Measurements from ENCODE around the gene LAMB2. TPM values are rescaled to one million over a fixed set of nuclear protein-coding genes. Genes with fewer than 3 reads are reported as not detected.

LAMB2 gene
- total RNA-seq, 1 donor from 2014 or later: not detected

- CTCF ChIA-PET: interaction anchor here (0.6 to 2.4 kb wide), 4 partner anchors 8 to 1006 kb away, joined by 3 to 14 read pairs (median 5); no protein-coding TSS in a partner anchor
- H3K9me3 Mint-ChIP-seq: no peaks in the 10 kb centered on the region
- no peak for ATAC-seq (ENCODE audit: low read depth)
- H3K4me3 Mint-ChIP-seq: peak overlapping the region; percentile 44
- H3K36me3 Mint-ChIP-seq (ENCODE audit: low read depth): no peaks in the 10 kb centered on the region
- POLR2A ChIA-PET: interaction anchor here (1.3 to 1.7 kb wide), 3 partner anchors 52 to 78 kb away, joined by 4 to 6 read pairs (median 6); partner anchors contain the start of genes QRICH1 and USP19
- no peak for DNase-seq
- peaks cover 5% of the 10 kb centered on the region for H3K4me1 Mint-ChIP-seq
- intact Hi-C loops (cut with micrococcal nuclease): loop anchor here (1.0 to 5.0 kb wide), 4 partner anchors 77 to 277 kb away; partner anchors contain the start of genes C3orf62 and QRICH1
- TF ChIP-seq CTCF (IDR thresholded peaks at IDR 0.05): no peak
- H3K27ac Mint-ChIP-seq: no peak overlapping the region
- H3K27me3 Mint-ChIP-seq: peaks cover 2% of the 10 kb centered on the region
These were observed 39.1 kb upstream of the LAMB2 start for GRCh38 chr3:49171775-49172500.

- Mint-ChIP-seq H3K9me3 (no peaks in the 10 kb centered on the region), H3K36me3 (ENCODE audit: low read depth) (peaks cover 1% of the 10 kb centered on the region), H3K4me1 (peaks cover 12% of the 10 kb centered on the region), H3K27me3 (peaks cover 2% of the 10 kb centered on the region), H3K4me3 (peak within 1 kb of the TSS; percentile 87), H3K27ac (peak within 1 kb of the TSS; percentile 35)
- intact Hi-C loops (cut with micrococcal nuclease): loop anchor here (1.0 to 5.0 kb wide), 4 partner anchors 76 to 278 kb away; partner anchors contain the start of genes C3orf62 and QRICH1
- ATAC-seq (ENCODE audit: low read depth): peak; percentile 81
- DNase-seq: peak; percentile 76
- ChIA-PET CTCF (interaction anchor here (0.6 to 2.4 kb wide), 7 partner anchors 8 to 1007 kb away, joined by 3 to 14 read pairs (median 4); partner anchors contain the start of gene USP4), POLR2A (interaction anchor here (0.7 to 1.7 kb wide), 6 partner anchors 51 to 278 kb away, joined by 3 to 6 read pairs (median 5); partner anchors contain the start of genes QRICH1, USP19 and USP4)
- peak; percentile 79 for TF ChIP-seq CTCF (IDR thresholded peaks at IDR 0.05)
These were observed 38.4 kb upstream of the LAMB2 start, which contains the start of gene KLHDC8B for GRCh38 chr3:49171119-49171774. TSS of gene KLHDC8B (plus strand) at chr3:49171598. CDS start at chr3:49172770, 1,172 bp downstream.

DNA sequence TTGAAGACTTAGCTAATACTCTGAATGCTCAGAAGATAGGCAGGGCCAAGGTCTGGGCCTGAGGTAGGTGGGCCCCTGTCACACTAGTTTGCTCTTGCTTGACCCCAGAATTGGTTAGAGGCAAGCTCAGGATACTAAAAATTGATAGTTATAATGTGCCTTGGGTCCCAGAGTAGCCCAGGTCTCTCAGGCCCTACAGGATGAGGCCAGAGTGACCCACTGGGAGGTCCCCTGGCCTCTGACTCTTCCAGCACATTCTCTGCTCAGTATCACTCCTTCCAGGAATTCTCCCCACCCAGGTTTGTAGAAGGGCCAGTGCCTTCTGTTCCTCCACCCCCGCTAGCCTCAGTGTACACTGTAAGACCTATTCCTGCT is 37.9 kb upstream of the LAMB2 start:
- intact Hi-C loops (cut with micrococcal nuclease): loop anchor here (1.0 to 5.0 kb wide), 4 partner anchors 76 to 279 kb away; partner anchors contain the start of genes C3orf62 and QRICH1
- TF ChIP-seq CTCF (IDR thresholded peaks at IDR 0.05): no peak
- ChIA-PET POLR2A (interaction anchor here (0.7 to 1.7 kb wide), 6 partner anchors 50 to 278 kb away, joined by 3 to 6 read pairs (median 5); partner anchors contain the start of genes QRICH1, USP19 and USP4), CTCF (interaction anchor here (0.6 to 2.4 kb wide), 5 partner anchors 169 to 906 kb away, joined by 3 to 14 read pairs (median 4); partner anchors contain the start of gene USP4)
- H3K27me3 Mint-ChIP-seq: peaks cover 2% of the 10 kb centered on the region
- DNase-seq (no peak), ATAC-seq (ENCODE audit: low read depth) (no peak)
- no peak overlapping the region for H3K27ac Mint-ChIP-seq
- H3K9me3 Mint-ChIP-seq: no peaks in the 10 kb centered on the region
- peaks cover 3% of the 10 kb centered on the region for H3K36me3 Mint-ChIP-seq (ENCODE audit: low read depth)
- H3K4me1 Mint-ChIP-seq: peaks cover 14% of the 10 kb centered on the region
- peak overlapping the region; percentile 87 for H3K4me3 Mint-ChIP-seq

GRCh38 chr3:49166752-49167556 is 34.1 kb upstream of the LAMB2 start:
- intact Hi-C loops (cut with micrococcal nuclease): loop anchor here (1.0 to 5.0 kb wide), 3 partner anchors 46 to 980 kb away; partner anchors contain the start of gene CDC25A
- Mint-ChIP-seq H3K4me1 (peaks cover 28% of the 10 kb centered on the region), H3K4me3 (peak overlapping the region; percentile 89), H3K27ac (peak overlapping the region; percentile 84), H3K36me3 (ENCODE audit: low read depth) (peaks cover 26% of the 10 kb centered on the region), H3K27me3 (peaks cover 2% of the 10 kb centered on the region), H3K9me3 (no peaks in the 10 kb centered on the region)
- ChIA-PET POLR2A (no interaction called here), CTCF (no interaction called here)
- DNase-seq: no peak
- no peak for TF ChIP-seq CTCF (IDR thresholded peaks at IDR 0.05)
- ATAC-seq (ENCODE audit: low read depth): no peak

Measured in activated B cell treated with CpG ODN at 0.5 μM for 24 hours (primary cell).